Measurements from ENCODE around the gene IGFBP2.

Gene IGFBP2

DNA sequence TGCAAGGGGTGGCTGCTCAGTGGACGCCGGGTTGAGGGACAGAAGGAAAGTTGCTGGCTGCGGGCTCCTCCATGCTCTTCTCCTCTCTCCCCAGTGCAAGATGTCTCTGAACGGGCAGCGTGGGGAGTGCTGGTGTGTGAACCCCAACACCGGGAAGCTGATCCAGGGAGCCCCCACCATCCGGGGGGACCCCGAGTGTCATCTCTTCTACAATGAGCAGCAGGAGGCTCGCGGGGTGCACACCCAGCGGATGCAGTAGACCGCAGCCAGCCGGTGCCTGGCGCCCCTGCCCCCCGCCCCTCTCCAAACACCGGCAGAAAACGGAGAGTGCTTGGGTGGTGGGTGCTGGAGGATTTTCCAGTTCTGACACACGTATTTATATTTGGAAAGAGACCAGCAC lies 30.6 kb downstream of the IGFBP2 start:
- DNase-seq (ENCODE audit: low spot score) = no peak

- DNase-seq (ENCODE audit: low spot score) = no peak
Observed at GRCh38 chr2:216664593-216665034, 31.4 kb downstream of the IGFBP2 start.

DNA sequence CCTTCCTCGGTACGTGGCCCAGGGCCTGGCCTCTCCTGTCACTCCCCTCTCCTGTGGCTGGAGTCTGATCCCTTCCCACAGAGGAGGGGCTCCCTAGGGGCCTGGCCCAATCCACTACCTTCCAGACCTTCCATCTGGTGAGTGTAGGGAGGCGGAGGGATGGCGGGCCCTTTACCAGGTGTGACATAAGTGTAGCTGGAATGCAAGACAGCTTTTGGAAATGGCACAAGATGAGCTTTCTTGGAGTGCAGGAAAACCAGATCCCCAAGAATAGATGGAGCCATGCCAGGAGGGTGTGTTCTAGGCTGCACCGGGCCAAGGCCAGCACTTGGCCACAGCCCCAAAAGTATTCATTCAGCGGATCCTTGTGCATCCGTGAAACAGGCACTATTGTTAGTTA lies 32.0 kb downstream of the IGFBP2 start:
- DNase-seq (ENCODE audit: low spot score) = no peak

- no peak for DNase-seq (ENCODE audit: low spot score)
Observed at GRCh38 chr2:216665717-216666116, 32.5 kb downstream of the IGFBP2 start.

DNA sequence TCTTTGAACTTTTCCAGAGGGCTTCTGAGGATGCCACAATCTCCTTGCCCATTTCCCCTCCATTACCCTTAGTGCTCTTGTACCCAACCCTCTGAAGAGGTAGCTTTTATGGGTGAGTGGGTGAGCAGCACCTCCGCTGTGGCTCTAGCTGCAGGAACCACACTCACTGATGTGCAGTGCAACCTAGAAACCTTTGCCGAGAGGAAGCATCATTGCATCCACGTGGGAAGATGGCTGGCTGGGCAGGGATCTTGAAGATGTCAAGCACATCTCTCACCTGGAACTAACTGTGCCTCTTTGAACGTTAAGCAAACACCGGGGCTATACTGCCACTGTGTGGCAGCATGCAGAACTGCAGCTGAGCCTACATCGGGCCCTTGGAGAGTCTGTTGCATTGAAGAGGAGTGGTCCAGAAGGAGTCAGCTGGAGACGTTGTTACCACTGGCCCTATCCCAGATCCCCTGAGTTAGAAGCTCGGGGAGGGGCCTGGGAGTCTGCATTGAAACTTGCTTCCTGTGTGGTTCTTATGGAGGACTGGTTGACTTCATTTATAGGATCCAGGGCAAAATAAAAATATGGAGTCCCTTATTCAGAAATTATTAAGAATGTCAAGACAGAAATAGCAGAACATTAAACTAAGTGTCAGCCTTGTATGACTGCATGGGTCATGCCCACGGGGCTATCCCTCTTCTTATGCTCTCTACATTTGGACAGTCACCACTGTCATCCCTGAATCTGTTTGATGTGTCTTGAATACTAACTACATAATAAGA lies 33.4 kb downstream of the IGFBP2 start:
- DNase-seq (ENCODE audit: low spot score) = peak; percentile 63

- DNase-seq (ENCODE audit: low spot score) = no peak
Observed at GRCh38 chr2:216670266-216671080, 37.3 kb downstream of the IGFBP2 start.

GRCh38 chr2:216671081-216671411 lies 37.8 kb downstream of the IGFBP2 start:
- DNase-seq (ENCODE audit: low spot score) = no peak

DNA sequence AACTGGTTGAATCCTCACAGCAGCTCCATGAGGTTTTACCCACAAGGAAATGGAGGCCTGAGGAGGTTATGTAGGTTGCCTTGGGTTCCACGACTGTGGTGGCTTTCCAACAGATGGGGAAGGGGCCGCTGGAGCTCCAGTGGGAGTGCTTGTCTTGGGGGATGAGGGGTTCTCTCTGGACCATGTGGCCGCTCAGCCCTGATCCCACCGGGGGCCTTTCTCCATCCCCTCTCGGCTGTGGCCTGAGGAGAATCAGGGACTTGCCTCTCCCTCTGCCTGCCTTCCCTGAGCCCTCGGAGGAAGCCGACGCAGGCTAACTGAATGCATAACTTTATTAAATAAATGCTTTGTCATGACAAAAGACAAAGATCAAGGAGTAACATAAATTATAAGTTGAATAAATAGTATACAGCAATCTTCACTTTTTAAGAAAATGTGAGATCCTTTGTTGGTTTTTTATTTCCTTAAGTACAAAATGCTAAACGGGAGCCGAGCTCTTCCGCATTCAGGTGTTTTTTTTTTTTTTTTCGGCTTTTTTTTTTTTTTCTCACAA lies 38.6 kb downstream of the IGFBP2 start:
- DNase-seq (ENCODE audit: low spot score) = no peak

DNA sequence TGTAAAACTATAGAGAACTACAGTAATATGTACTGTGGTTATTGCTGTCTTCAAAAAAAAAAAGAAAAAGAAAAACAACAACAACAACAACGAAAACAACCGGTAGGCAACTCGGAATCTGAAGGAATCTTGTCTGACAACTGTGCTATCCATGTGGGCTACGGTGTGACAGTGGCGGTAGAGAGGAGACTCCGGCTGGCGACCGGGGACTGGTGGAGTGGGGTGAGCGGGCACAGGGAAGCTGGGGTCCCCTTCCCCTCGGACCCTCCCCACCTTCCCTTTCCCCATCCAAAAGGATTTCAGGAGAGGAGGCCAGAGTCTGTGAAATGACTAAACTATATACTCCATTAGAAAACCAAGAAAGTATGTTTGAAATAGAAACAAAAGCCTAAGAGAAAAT lies 39.2 kb downstream of the IGFBP2 start:
- DNase-seq (ENCODE audit: low spot score) = no peak

- DNase-seq (ENCODE audit: low spot score) = no peak
Observed at GRCh38 chr2:216673021-216673420, 39.8 kb downstream of the IGFBP2 start.

DNA sequence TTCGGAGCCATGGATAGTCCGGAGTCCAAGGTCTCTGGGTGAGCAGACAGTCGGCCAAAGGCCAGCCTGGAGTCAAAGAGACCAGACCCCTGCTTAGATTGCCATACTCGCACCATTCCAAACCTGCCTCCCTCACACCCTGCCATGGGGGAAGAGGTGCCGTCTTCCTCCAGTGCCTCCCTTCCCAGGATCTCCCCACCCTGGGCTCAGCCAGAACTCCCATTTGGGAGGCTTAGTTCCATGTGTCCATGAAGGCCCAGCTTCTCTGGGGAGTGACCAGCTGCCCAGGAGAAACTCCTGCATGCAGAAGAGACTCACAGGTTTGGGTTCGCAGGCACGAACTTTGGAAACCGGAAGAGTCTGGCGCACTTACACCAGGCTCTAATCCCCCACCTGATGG lies 40.4 kb downstream of the IGFBP2 start:
- no peak for DNase-seq (ENCODE audit: low spot score)

GRCh38 chr2:216674376-216674775 lies 41.2 kb downstream of the IGFBP2 start:
- no peak for DNase-seq (ENCODE audit: low spot score)

- no peak for DNase-seq (ENCODE audit: low spot score)
Observed at GRCh38 chr2:216676630-216677029, 43.4 kb downstream of the IGFBP2 start.

DNA sequence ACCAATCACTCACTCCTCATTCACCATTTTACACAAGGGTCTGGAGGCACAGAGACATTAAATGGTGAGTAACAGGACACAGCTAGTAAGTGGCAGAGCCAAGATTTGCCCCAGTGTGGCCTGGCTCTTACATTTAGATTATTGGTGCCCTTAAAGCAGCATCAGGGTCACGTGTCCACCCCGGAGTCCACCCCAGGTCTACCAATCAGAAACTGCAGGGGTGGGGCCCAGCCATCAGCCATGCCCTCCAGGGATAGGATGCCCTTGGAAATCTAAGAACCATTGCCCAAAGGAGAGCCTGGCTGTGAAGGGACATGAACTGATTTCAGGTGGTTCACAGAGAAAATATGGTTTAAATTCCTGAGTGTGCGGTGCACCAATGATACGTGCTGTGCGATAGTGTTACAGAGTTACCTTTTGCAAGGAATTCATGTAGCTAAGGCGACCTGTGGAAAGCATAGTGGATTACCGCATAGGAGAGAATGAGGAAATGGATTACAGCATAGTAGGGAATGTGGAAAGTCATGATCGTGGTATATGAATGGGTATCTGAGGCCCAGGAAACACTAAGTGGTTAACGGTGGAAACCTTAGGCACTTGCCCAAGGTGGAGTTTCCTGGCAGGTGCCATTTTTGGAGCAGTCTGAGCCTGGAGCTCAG lies 44.3 kb downstream of the IGFBP2 start:
- DNase-seq (ENCODE audit: low spot score) = no peak

- DNase-seq (ENCODE audit: low spot score) = no peak
Observed at GRCh38 chr2:216678098-216678465, 44.9 kb downstream of the IGFBP2 start.

GRCh38 chr2:216678813-216679657 lies 45.8 kb downstream of the IGFBP2 start:
- no peak for DNase-seq (ENCODE audit: low spot score)

GRCh38 chr2:216679658-216680024 lies 46.4 kb downstream of the IGFBP2 start:
- no peak for DNase-seq (ENCODE audit: low spot score)

GRCh38 chr2:216680951-216681629 lies 47.9 kb downstream of the IGFBP2 start:
- DNase-seq (ENCODE audit: low spot score) = no peak

- no peak for DNase-seq (ENCODE audit: low spot score)
Observed at GRCh38 chr2:216681683-216682082, 48.5 kb downstream of the IGFBP2 start.

GRCh38 chr2:216683846-216684245 lies 50.6 kb downstream of the IGFBP2 start:
- DNase-seq (ENCODE audit: low spot score) = no peak

- no peak for DNase-seq (ENCODE audit: low spot score)
Observed at GRCh38 chr2:216685327-216685875, 52.2 kb downstream of the IGFBP2 start.

Data from COLO829 (cell line).